GM19035 (cell line): Measurements from ENCODE around the gene FSTL4.
A peak's percentile ranks its signal among the peaks of the same experiment; 100 is the strongest.

Source experiments
- ATAC-seq: cut with Tn5 transposase; IDR thresholded peaks from one replicate; pipeline ENCODE4 v1.9.1; 2021; ENCODE audit not compliant: unreplicated experiment

Gene FSTL4

GRCh38 chr5:133275631-133276030 is 336.7 kb downstream of the FSTL4 start:
- ATAC-seq: no peak

DNA sequence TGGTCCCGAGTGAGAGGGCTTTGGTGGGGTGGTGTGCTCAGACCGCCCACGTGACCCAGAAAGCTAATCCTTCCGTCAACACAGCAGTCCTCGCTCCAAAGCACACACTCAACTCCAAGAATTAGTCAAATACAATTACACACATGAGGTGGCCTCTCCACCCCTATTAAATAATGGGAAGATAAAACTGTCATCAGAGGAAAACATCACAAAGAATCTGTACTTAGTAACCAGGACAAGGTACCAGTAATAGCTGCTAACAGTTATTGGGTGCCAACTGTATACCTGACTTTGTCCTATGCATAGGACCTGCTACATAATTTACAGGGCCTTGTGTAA is 337.8 kb downstream of the FSTL4 start:
- ATAC-seq: no peak

DNA sequence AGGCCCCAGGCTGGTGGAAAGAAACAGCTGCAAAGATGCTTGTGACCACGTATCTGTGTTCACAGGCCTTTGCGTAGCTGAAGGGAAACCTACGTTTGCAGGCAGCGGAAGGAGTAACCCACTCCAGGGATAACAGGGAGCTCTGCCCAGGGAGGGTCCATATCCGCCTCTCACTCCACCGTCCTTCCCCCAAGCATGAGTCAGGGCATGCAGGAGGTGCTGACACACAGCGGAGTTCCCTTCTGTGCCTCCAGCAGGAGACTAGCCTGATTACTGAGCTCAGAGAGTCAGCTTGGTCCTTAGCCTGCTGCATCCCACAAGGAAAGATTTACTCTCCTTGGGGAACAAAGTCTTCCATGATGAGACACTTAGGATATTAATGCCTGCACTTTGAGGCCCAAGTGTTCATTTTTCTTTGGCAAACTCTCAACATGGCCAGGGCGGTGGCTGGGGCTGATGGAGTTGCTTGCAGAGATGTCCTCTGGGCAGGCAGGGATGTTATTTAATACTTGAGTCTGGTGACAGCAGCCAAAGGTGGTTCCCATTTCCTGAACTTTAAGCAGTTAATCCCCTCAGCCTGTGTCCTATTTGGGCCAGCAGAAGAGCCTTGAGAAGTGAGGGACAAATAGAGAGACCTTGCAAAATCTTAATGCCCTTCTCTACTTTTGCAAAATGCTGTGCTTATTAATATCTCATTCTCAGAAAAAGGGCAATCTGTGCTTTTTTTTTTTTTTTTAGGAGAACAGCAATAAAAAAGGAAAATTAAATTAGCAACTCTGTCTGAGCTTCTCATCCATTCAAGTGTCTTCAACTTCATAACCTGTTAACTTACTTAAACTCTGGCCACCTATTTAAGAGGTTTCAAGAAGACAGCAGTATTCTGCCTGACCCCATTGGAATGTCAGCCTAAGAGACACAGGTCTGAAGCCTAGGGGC is 338.4 kb downstream of the FSTL4 start:
- ATAC-seq: no peak

- ATAC-seq: no peak
Measured at GRCh38 chr5:133272345-133272744, 340.0 kb downstream of the FSTL4 start.

DNA sequence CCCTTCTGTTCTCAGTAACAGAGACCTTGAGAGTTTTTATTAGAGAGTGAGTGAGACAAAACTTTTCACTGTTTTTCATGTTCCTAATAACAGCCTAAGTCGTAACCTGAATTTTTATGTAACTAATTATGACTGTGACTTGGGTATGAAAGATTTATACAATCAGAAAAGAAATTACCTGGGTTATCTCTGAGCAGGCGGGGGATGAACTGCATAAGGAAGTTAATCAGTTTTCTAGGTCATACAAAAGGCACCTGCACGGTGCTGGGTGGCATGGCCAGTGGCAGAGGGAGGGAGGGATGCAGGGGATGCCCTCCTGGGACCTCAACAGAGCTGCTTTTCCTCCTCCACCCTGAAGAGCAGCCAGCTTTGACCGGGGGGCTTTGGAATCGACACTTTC is 340.7 kb downstream of the FSTL4 start:
- ATAC-seq: no peak

GRCh38 chr5:133269691-133270090 is 342.6 kb downstream of the FSTL4 start:
- no peak for ATAC-seq

- no peak for ATAC-seq
Measured at GRCh38 chr5:133267601-133268000, 344.7 kb downstream of the FSTL4 start.

- no peak for ATAC-seq
Measured at GRCh38 chr5:133266966-133267365, 345.4 kb downstream of the FSTL4 start.

- no peak for ATAC-seq
Measured at GRCh38 chr5:133266527-133266878, 345.8 kb downstream of the FSTL4 start.

- ATAC-seq: peak; percentile 45
Measured at GRCh38 chr5:133265720-133266526, 346.4 kb downstream of the FSTL4 start.

GRCh38 chr5:133265257-133265656 is 347.1 kb downstream of the FSTL4 start:
- ATAC-seq: no peak

DNA sequence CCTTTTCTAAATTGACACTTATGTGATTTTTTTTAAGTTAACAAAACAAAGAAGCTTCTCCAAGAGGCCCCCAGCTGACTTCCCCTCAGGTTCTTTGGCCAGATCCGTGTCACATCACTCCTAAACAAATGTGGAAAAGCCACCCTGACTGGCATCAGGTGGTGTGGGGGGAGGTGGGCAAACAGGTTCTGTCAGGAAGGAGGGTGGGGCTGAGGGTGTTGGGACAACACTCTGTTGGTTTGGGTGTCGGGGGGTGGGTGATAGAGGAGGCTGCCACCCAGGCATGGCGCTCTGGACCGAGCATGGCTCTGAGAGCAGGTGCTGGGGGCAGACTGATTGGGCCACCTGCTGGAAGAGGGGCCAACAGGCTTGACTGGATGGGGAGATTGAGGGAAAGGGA is 349.7 kb downstream of the FSTL4 start:
- ATAC-seq: no peak

GRCh38 chr5:133261993-133262392 is 350.3 kb downstream of the FSTL4 start:
- ATAC-seq: no peak

DNA sequence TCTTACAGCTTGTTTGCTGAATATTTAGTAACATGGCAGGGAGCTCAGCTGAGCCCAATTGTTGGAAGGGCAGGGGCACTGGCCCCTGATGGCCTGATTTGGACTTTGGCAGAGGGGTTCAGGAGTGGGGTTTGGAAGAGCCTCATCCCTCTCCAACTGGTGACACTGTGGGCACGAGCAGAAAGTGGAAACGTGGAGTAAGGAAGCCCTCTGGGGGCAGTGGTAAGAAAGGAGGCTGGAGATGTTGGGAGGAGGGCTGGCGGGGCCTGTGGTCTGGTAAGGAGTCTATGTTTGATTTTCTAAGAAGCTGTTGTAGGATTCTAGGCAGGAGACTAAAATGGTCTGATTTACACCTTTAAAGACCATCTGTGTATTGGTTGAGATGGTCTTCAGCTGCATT is 351.6 kb downstream of the FSTL4 start:
- ATAC-seq: no peak

DNA sequence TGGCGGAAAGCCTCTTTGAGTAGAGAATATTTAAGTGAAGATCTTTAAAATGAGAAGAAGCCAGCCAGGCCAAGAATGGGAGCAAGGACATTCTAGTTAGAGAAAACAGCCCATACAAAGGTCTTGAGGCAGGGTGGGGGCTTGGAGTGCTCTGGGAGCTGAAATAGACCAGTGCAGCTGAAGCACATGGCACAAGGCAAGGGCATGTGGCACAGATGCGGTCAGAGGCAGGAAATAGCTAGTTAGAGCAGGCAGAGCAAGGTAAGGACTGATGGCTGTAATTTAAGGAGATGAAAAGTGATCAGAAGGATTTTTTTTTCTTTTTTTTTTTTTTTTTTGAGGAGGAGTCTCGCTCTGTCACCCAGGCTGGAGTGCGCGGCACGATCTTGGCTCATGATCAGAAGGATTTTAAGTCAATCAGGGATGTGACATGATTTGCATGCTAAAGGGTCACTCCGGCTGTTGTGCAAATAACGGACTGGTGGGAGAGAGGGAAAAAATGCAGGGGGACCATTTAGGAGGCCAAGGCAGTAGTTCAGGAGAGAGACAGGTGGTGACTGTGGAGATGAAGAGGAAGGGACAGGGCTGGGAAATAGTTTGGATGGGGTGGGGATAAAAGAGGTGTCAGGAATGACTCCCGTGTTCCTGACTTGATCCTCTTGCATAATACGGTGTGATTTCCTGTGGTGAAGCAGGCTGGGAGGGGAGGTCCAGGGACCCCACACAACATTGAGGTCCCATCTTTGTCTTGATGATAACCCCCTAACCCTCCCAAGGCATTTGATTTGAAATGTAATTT is 352.9 kb downstream of the FSTL4 start:
- ATAC-seq: no peak

DNA sequence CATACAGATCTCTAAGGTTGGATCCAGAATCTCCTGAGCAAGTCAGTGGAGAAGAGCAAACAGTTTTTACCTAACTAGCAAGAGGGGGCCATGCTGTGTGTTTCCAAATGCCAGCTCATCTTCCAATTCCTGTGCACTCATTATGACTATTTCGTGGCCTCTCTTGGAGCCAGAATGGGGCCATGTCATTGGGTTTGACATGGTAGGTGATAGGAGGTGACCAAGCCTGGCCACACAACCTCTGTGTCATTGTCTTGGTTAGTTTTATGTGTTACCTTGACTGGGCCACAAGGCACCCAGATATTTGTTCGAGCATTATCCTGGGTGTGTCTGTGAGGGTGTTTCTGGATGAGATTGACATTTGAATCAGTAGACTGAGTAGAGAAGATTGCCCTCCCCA is 354.4 kb downstream of the FSTL4 start:
- no peak for ATAC-seq

- no peak for ATAC-seq
Measured at GRCh38 chr5:133256276-133256675, 356.1 kb downstream of the FSTL4 start.

DNA sequence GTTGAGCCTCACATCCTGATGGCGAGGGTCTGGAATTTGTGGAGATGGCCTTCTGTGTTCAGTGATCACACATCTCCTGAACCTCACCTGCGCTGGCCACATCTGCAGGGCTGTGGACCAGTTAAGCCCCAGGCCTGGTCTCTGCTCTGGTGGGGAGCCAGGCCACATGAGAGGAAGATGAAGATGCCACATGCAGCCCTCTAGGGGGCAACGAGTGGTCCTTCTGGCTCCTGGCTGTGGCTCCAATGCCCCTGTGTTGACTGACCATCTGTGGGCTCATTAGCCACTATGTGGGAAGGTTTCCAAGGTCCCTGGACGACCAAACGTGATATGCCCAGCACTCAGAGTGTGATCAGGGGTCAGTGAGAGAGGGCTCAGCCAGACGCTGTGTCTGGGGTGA is 357.5 kb downstream of the FSTL4 start:
- ATAC-seq: no peak

DNA sequence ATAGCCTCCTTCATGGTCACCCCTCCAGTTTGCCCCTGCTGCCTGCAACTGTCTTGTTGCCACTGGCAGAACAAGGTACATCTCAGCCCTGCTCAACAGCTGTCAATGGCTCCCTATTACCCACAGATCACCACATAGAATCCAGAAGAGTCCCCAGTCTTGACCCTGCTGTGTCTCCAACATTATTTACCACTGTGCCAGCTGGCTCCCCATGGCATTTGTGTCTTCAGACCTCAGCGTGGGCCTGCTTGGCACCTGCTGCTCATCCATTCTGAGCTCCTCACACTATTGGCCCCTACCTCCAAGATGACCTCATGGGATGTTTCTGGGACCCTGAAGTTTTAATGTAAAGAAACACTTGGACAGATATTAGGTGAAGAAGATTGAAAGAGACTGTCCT is 358.7 kb downstream of the FSTL4 start:
- ATAC-seq: no peak

DNA sequence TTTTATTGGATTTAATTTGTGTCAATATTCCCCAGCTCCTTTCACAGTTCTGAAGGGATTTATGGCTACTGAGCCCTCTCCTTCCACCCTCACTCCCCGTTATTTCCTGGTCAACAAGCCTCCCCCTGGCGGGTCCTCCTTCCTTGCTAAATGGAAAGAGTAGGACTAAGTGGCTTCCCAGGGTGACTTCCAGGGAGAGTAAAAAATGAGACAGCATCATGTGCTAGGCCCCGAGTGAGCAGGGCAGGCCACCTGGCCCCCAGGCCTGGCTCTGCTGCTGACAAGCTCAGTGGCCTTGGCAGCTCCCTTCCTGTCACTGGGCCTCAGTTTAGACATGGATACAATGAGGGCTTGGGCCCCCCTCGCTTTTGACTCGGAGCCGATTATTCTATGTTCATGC is 359.3 kb downstream of the FSTL4 start:
- ATAC-seq: no peak

DNA sequence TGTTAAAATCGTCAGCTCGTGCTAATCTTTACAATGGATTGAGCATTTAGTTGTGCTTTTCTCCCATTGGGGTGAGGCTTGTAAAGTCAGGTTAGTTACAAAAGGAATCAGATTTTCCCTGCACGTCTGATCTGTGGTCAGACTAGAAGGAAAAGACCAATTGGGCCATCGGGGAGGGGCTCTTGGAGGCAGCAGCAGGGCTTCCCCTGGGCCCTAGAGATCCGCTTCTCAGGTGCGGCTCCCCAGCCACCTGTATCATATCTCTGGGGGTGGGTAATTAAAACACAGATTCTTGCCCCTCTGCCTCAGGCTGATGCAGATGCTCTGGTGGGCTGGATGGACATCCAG is 360.2 kb downstream of the FSTL4 start:
- no peak for ATAC-seq
